ENCODE results near the gene SCNN1G. TPM values are rescaled to one million over a fixed set of nuclear protein-coding genes. Genes with fewer than 3 reads are reported as not detected.

Gene SCNN1G
- total and polyA plus RNA-seq, 9 of the 15 experiments (the other 6 are each of a cell fraction or from before 2014, with no cell fraction given) = not detected

DNA sequence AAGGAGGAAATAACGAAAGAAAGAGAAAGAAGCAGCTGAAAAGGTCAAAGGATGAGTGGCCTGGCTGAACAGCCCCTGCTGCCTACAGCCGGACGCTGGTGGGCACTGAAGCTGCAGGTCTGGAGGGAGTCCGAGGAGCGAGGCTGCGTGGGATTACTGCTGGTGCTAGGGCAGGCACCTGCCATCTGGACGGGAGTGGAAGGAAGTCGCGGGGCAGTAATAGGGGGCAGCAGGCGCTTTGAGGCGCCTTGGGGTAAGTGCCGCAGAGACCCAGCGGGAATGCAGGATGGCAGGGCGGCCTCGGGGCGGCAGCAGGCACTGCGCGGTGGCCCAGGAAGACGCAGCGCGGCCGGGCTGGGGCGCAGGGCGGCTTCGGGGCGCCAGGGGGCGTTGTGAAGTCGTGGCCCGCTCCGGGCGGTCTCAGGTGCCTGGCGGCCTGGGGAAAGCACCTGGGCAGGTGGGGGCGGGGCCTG is 303 bp upstream of the SCNN1G start (continued):
- peak; percentile 75; the same call in 1 of the 2 replicates for TF ChIP-seq ZBTB33 (CRISPR knock-in tag; IDR thresholded peaks at IDR 0.05)
- peak; percentile 43; the same call in 1 of the 2 replicates for TF ChIP-seq CREM (IDR thresholded peaks at IDR 0.05; ENCODE audit: low read depth)
- peak; percentile 57 to 92 for TF ChIP-seq RAD21 (CRISPR knock-in tag; conservative IDR thresholded peaks at IDR 0.05 in 1 of 2, IDR thresholded peaks at IDR 0.05 in 1 of 2)
- no peak for TF ChIP-seq ADNP (tag; IDR thresholded peaks at IDR 0.05)
- TF ChIP-seq SP2 (IDR thresholded peaks at IDR 0.05; ENCODE audit: extremely low read depth, low read depth, low read length, poor library complexity, severe bottlenecking) = no peak
- peak in 1 of 3 experiments; percentile 39 for TF ChIP-seq YY1 (IDR thresholded peaks at IDR 0.05; ENCODE audit: borderline replicate concordance in 1 of 3, control insufficient read depth in 1 of 3, extremely low read depth in 1 of 3, insufficient read depth in 3 of 3, insufficient read length in 1 of 3, insufficient replicate concordance in 2 of 3, low read depth in 1 of 3, low read length in 2 of 3)
- TF ChIP-seq ATF2 (CRISPR knock-in tag; IDR thresholded peaks at IDR 0.05) = no peak
- no peak for TF ChIP-seq ZFP1 (CRISPR knock-in tag; IDR thresholded peaks at IDR 0.05)
- no peak for TF ChIP-seq TRIM25 (IDR thresholded peaks at IDR 0.05; ENCODE audit: borderline replicate concordance)
- TF ChIP-seq, protein P1, sequence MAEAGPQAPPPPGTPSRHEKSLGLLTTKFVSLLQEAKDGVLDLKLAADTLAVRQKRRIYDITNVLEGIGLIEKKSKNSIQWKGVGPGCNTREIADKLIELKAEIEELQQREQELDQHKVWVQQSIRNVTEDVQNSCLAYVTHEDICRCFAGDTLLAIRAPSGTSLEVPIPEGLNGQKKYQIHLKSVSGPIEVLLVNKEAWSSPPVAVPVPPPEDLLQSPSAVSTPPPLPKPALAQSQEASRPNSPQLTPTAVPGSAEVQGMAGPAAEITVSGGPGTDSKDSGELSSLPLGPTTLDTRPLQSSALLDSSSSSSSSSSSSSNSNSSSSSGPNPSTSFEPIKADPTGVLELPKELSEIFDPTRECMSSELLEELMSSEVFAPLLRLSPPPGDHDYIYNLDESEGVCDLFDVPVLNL (CRISPR knock-in tag; IDR thresholded peaks at IDR 0.05; ENCODE audit: low read depth) = no peak
- peak; percentile 86; the same call in 1 of the 2 replicates for TF ChIP-seq STAG1 (CRISPR knock-in tag; IDR thresholded peaks at IDR 0.05; ENCODE audit: borderline replicate concordance)
- no peak for TF ChIP-seq KAT2B (IDR thresholded peaks at IDR 0.05; ENCODE audit: low read depth, low read length)
- peak; percentile 61 for TF ChIP-seq CXXC5 (CRISPR knock-in tag; IDR thresholded peaks at IDR 0.05)
- peak; percentile 91 for TF ChIP-seq CTCFL (IDR thresholded peaks at IDR 0.05; ENCODE audit: borderline replicate concordance, insufficient read depth, low read depth, low read length, poor library complexity, severe bottlenecking)
- TF ChIP-seq SMAD3 (CRISPR knock-in tag; conservative IDR thresholded peaks at IDR 0.05) = no peak
